WTC11 (cell line): Measurements from ENCODE around the gene KCNK4. TPM values are rescaled to one million over a fixed set of nuclear protein-coding genes. Genes with fewer than 3 reads are reported as not detected.

ENCODE experiments used
- ATAC-seq: fragments of 200-7000 bp; cut with Tn5 transposase; 2 replicates; pipeline ENCODE4 v1.10.0; 2021; ENCODE audit warnings: mild to moderate bottlenecking, moderate library complexity
- CTCF ChIA-PET: fragments of 300-600 bp; sonication (Branson Sonifier 250); formaldehyde crosslinking; loops from one replicate; lab custom pipeline; 2021; ENCODE audit warnings: antibody characterized with exemption; lab: Charles Lee
- POLR2A ChIA-PET: fragments of 350-600 bp; sonication (Branson Sonifier 250); formaldehyde crosslinking; loops from one replicate; lab custom pipeline; 2021; ENCODE audit warnings: antibody characterized with exemption; lab: Charles Lee
- DNase-seq: peaks from one replicate; pipeline ENCODE4 v3.0.0; 2021; ENCODE audit warnings: low spot score
- H3K27ac Mint-ChIP-seq: 2 replicates; pipeline ENCODE4 v1.8.0; 2021; ENCODE audit warnings: mixed read lengths
- H3K27me3 Mint-ChIP-seq: 2 replicates; pipeline ENCODE4 v1.8.0; 2021; ENCODE audit warnings: low read depth, mild to moderate bottlenecking, moderate library complexity, mixed read lengths
- H3K36me3 Mint-ChIP-seq: 2 replicates; pipeline ENCODE4 v1.8.0; 2021; ENCODE audit warnings: mixed read lengths
- H3K4me1 Mint-ChIP-seq: 2 replicates; pipeline ENCODE4 v1.8.0; 2022; ENCODE audit warnings: mixed read lengths
- H3K4me3 Mint-ChIP-seq: 2 replicates; pipeline ENCODE4 v1.8.0; 2021; ENCODE audit warnings: mild to moderate bottlenecking, moderate library complexity, mixed read lengths
- H3K9me3 Mint-ChIP-seq: 2 replicates; pipeline ENCODE4 v1.8.0; 2021; ENCODE audit warnings: mixed read lengths
- ARID4B ChIP-seq: sonication (generic); formaldehyde crosslinking; IDR thresholded peaks from 2 replicates; pipeline ENCODE4 v1.8.0; 2023; ENCODE audit warnings: missing genetic modification reagents, mild to moderate bottlenecking, borderline replicate concordance
- FOXP4 ChIP-seq: sonication (generic); formaldehyde crosslinking; IDR thresholded peaks from 2 replicates; pipeline ENCODE4 v1.8.0; 2022; ENCODE audit warnings: mild to moderate bottlenecking, missing genetic modification reagents
- JUN ChIP-seq: sonication (generic); formaldehyde crosslinking; IDR thresholded peaks from 2 replicates; pipeline ENCODE4 v1.8.0; 2023; ENCODE audit warnings: mild to moderate bottlenecking, missing genetic modification reagents
- MYBL2 ChIP-seq: sonication (generic); formaldehyde crosslinking; IDR thresholded peaks from 2 replicates; pipeline ENCODE4 v1.8.1; 2023; ENCODE audit warnings: mild to moderate bottlenecking, moderate library complexity, missing genetic modification reagents
- RELA ChIP-seq: sonication (generic); formaldehyde crosslinking; IDR thresholded peaks from 2 replicates; pipeline ENCODE4 v1.8.1; 2022; ENCODE audit warnings: missing genetic modification reagents, mild to moderate bottlenecking, borderline replicate concordance
- STAT6 ChIP-seq: sonication (generic); formaldehyde crosslinking; conservative IDR thresholded peaks from 2 replicates; pipeline ENCODE4 v1.8.1; 2023; ENCODE audit warnings: mild to moderate bottlenecking, low read depth, missing genetic modification reagents, moderate library complexity
- ZBTB43 ChIP-seq: sonication (generic); formaldehyde crosslinking; IDR thresholded peaks from 2 replicates; pipeline ENCODE4 v1.8.1; 2023; ENCODE audit warnings: mild to moderate bottlenecking, missing genetic modification reagents
- total RNA-seq: library from RNA; stranded (reverse); gene quantifications from 3 replicates; pipeline ENCODE4 v1.2.3, GENCODE V29; 2021
- TF ChIP-seq, protein P1 (sequence below): sonication (generic); formaldehyde crosslinking; IDR thresholded peaks from 2 replicates; pipeline ENCODE4 v1.8.1; 2023; ENCODE audit warnings: mild to moderate bottlenecking, missing genetic modification reagents, borderline replicate concordance

KCNK4 gene
- total RNA-seq, 1 experiment from 2014 or later = 0.74 TPM

DNA sequence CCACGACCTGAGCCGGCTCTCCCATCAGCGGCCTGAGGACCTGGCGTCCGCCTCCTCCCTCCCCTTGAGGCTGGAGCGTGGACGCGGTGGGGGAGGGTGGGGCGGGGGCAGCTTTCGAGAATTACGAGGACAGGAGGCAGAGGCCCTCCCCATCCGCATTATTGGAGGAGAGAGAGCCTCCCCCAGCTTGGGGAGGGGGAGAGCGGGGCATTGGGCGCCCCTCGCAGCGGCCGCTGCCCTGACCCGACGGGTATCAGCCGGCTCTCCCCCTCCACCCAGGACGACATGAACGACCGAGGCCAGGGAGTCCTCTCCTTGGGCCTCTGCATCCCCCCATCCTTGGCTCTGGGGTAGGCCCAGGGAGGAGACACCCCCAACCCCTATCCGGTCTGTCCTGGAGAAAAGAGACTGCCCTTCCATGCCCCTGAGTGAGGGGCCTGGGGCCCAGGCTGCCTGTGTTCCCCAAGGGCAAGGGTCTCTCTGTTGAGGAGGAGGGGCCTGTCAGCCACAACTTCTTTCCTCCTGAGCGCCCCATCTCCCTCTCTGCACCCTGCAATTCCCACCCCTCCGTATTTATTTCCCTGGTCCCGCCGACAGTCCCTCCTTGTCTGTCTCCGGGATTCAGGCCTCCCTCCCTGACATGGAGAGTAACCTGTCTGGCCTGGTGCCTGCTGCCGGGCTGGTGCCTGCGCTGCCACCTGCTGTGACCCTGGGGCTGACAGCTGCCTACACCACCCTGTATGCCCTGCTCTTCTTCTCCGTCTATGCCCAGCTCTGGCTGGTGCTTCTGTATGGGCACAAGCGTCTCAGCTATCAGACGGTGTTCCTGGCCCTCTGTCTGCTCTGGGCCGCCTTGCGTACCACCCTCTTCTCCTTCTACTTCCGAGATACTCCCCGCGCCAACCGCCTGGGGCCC is 5.0 kb upstream of the KCNK4 start:
- ChIA-PET POLR2A (interaction anchor here (2.3 kb wide), 1 partner anchor 16 kb away, joined by 7 read pairs; no protein-coding TSS in a partner anchor), CTCF (interaction anchor here (0.9 to 12.5 kb wide), 4 partner anchors 15 to 69 kb away, joined by 4 to 151 read pairs (median 16); partner anchors contain the start of genes ESRRA, PRDX5 and TRMT112)
- H3K4me1 Mint-ChIP-seq = peaks cover 12% of the 10 kb centered on the region
- peak overlapping the region; percentile 76 for H3K4me3 Mint-ChIP-seq
- TF ChIP-seq STAT6 (CRISPR knock-in tag) (no peak), ZBTB43 (CRISPR knock-in tag) (no peak)
- H3K27me3 Mint-ChIP-seq = peaks cover 27% of the 10 kb centered on the region
- H3K9me3 Mint-ChIP-seq = no peaks in the 10 kb centered on the region
- ATAC-seq = no peak
- no peak overlapping the region; the same call in 1 of the 2 replicates for H3K27ac Mint-ChIP-seq
- peaks cover 11% of the 10 kb centered on the region for H3K36me3 Mint-ChIP-seq
- no peak for DNase-seq

GRCh38 chr11:64286801-64287159 is 4.3 kb upstream of the KCNK4 start:
- ATAC-seq = no peak
- peaks cover 12% of the 10 kb centered on the region for H3K4me1 Mint-ChIP-seq
- TF ChIP-seq MYBL2 (CRISPR knock-in tag) (no peak), FOXP4 (no peak), RELA (CRISPR knock-in tag) (no peak), ARID4B (CRISPR knock-in tag) (no peak)

GRCh38 chr11:64287676-64288352 is 3.3 kb upstream of the KCNK4 start:
- no peak for DNase-seq
- H3K27ac Mint-ChIP-seq = no peak overlapping the region
- ChIA-PET CTCF (interaction anchor here (12.5 kb wide), 1 partner anchor 15 kb away, joined by 151 read pairs; the partner anchor contains the start of gene ESRRA), POLR2A (no interaction called here)
- no peak overlapping the region for H3K4me3 Mint-ChIP-seq
- H3K9me3 Mint-ChIP-seq = no peaks in the 10 kb centered on the region
- H3K4me1 Mint-ChIP-seq = peaks cover 12% of the 10 kb centered on the region
- no peak for ATAC-seq
- H3K36me3 Mint-ChIP-seq = peaks cover 3% of the 10 kb centered on the region; the same call in 1 of the 2 replicates
- H3K27me3 Mint-ChIP-seq = peaks cover 36% of the 10 kb centered on the region
- TF ChIP-seq, protein P1, sequence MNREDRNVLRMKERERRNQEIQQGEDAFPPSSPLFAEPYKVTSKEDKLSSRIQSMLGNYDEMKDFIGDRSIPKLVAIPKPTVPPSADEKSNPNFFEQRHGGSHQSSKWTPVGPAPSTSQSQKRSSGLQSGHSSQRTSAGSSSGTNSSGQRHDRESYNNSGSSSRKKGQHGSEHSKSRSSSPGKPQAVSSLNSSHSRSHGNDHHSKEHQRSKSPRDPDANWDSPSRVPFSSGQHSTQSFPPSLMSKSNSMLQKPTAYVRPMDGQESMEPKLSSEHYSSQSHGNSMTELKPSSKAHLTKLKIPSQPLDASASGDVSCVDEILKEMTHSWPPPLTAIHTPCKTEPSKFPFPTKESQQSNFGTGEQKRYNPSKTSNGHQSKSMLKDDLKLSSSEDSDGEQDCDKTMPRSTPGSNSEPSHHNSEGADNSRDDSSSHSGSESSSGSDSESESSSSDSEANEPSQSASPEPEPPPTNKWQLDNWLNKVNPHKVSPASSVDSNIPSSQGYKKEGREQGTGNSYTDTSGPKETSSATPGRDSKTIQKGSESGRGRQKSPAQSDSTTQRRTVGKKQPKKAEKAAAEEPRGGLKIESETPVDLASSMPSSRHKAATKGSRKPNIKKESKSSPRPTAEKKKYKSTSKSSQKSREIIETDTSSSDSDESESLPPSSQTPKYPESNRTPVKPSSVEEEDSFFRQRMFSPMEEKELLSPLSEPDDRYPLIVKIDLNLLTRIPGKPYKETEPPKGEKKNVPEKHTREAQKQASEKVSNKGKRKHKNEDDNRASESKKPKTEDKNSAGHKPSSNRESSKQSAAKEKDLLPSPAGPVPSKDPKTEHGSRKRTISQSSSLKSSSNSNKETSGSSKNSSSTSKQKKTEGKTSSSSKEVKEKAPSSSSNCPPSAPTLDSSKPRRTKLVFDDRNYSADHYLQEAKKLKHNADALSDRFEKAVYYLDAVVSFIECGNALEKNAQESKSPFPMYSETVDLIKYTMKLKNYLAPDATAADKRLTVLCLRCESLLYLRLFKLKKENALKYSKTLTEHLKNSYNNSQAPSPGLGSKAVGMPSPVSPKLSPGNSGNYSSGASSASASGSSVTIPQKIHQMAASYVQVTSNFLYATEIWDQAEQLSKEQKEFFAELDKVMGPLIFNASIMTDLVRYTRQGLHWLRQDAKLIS (CRISPR knock-in tag) = no peak
- TF ChIP-seq JUN (CRISPR knock-in tag) = 0 out of 2 replicates have a peak, but pooled peaks have one; percentile 18

More at GRCh38 chr11:64286801-64287159, 4.3 kb upstream of the KCNK4 start:
- Mint-ChIP-seq H3K27me3 (peaks cover 29% of the 10 kb centered on the region), H3K4me3 (peak overlapping the region; percentile 76), H3K27ac (no peak overlapping the region; the same call in 1 of the 2 replicates), H3K9me3 (no peaks in the 10 kb centered on the region), H3K36me3 (peaks cover 6% of the 10 kb centered on the region)
- no peak for DNase-seq
- ChIA-PET CTCF (interaction anchor here (12.5 kb wide), 1 partner anchor 16 kb away, joined by 151 read pairs; the partner anchor contains the start of gene ESRRA), POLR2A (no interaction called here)
